Mesenteric fat pad (tissue), 1 donor: ENCODE results near the gene NAIF1. TPM values are rescaled to one million over a fixed set of nuclear protein-coding genes. Genes with fewer than 3 reads are reported as not detected.

ENCODE experiments used
- DNase-seq: peaks from one replicate; pipeline ENCODE4 v3.0.0-alpha.2; 2020; ENCODE audit warnings: low spot score
- total RNA-seq: library from RNA; stranded (reverse); fragmentation: NEBNext Ultra II Directional; extraction: Animal tissue kit (Norgen Biotek cat#: 25700); gene quantifications from one replicate; pipeline ENCODE4 v1.2.1, GENCODE V29; 2021
- donor health status: DM: yes; HTN: yes; CAD: no.

NAIF1 gene
- total RNA-seq, 1 donor from 2014 or later: 5.7 TPM

DNA sequence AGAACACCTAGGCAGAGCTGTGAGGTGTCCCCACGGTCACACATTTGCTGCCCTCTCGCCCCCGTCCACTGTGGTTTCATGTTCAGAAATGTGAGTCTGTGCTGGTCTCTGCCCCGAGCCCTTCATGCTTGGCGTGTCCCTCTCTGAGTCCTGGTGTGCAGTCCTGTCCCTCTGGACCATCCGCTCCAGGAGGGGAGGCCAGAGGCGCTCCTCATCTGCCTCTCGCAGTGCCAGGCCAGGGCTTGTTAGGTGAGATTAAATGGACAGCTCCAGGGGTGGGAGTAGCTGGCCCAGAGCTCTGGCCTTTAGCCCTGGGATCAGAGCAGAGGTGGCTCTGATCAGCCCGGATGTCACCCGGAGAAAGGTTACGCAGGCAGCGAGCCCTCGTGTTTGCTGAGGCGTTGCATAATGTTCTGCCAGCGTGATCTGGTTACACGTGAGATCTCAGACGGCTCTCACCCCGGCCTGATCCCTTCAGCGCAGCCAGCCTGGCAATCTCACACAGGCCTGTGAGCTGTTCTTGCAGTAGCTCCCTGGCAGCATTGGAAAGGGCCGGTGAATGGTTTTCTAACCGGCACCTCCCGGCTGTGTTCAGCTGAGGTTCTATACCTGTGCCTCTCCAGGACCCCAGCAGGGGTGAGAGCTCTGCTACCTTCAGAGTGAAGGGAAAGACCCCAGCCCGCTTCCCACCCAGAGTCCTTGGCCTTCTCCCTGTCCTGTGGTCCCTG is 35.9 kb upstream of the NAIF1 start:
- DNase-seq: no peak

- no peak for DNase-seq
Measured at GRCh38 chr9:128102196-128102595, 35.1 kb upstream of the NAIF1 start.

- DNase-seq: no peak
Measured at GRCh38 chr9:128101690-128102089, 34.6 kb upstream of the NAIF1 start.

DNA sequence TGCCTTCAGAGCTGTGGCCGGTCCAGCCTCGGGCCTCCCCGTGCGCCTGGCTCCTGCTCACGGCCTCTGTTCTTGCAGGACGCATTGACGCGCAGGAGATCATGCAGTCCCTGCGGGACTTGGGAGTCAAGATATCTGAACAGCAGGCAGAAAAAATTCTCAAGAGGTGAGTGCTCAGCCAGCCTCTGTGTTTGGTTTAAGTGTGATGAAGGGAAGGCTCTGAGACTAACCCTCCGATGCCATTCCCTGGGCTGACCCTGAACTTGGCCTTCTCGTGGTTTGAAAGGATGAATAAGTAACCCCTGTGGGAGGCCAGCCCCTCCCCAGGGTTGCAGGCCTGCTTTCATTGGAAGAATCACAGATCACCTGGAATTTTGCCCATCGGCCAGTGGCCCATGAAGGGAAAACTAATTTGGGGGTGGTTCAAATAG is 34.1 kb upstream of the NAIF1 start:
- DNase-seq: no peak

DNA sequence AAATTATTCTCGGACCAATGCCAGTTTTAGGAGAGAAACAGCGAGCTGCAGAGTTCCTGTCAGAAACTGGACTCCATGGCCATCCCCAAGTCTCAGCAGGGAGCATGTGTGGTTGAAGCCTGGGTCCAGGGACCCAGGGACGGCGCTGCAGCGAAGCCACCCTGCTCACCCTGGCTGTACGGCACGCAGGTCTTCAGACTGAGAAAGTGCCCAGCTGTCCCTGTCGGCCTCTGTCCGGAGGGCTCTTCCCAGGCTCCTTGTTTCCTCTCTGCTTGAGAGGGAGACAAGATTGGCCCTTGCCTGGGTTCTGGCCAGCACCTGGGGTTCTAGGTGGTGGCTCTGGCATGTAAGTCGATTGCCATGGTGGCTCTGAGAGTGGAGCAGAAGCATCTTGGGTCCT is 33.5 kb upstream of the NAIF1 start:
- DNase-seq: no peak

DNA sequence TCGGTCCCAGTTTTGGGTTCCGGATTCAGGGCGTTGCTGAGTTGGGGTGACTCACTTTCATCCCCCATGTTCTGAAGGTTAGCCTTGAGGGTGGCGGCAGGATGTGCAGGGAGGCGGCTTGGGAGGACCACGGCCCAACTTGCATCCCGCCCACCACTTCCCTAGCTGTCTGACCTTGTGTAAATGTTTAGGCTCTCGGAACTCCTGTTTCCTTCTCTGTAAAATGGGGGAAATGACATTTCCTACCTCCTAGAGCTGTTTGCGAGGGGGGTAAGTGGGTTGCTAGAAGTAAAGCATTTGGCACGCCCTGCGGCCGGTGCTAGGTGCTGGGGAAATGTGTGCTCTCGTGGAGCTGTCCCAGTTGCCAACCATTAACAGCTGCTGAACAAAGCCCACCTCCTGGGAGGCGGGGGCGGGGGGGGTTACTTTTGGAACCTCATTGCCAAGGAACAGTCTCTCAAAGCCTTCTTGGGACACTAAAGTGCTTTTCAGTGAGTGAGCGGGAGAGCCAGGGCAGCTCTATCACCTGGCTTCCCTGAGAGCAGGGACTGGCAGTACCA is 32.9 kb upstream of the NAIF1 start:
- no peak for DNase-seq

GRCh38 chr9:128099231-128099931 is 32.3 kb upstream of the NAIF1 start:
- no peak for DNase-seq

GRCh38 chr9:128098297-128099230 is 31.4 kb upstream of the NAIF1 start:
- peak; percentile 95 for DNase-seq

GRCh38 chr9:128097543-128098296 is 30.6 kb upstream of the NAIF1 start:
- DNase-seq: no peak

- no peak for DNase-seq
Measured at GRCh38 chr9:128096616-128097536, 29.8 kb upstream of the NAIF1 start.

DNA sequence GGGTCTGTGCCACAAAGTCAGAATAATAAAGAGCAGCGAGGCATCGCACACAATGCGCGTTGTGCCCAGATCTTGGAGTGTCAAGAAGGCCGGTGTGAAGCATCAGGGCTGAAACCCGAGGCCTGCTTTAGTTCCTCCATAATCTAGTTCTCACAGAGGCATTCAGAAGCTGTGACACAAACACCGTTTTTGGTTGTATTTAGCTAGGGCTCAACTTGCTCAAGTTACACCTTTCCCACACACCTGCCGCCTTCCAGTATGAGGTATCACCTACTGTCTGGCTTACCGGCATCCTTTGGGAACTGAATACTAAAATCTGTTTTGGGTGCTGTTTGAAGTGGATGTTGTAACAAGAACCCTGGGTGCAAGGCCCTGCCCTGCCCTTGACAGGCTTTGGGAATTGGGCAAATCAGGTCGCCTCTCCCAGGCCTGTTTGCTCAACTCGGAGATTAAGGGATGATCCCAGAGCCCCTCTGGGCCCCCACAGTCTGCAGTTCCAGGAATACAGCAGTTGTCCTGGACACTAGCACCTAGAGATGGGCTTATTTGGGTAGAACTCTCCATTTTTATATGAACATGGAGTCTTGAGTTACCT is 27.9 kb upstream of the NAIF1 start:
- no peak for DNase-seq

GRCh38 chr9:128094166-128094949 is 27.2 kb upstream of the NAIF1 start:
- DNase-seq: no peak

DNA sequence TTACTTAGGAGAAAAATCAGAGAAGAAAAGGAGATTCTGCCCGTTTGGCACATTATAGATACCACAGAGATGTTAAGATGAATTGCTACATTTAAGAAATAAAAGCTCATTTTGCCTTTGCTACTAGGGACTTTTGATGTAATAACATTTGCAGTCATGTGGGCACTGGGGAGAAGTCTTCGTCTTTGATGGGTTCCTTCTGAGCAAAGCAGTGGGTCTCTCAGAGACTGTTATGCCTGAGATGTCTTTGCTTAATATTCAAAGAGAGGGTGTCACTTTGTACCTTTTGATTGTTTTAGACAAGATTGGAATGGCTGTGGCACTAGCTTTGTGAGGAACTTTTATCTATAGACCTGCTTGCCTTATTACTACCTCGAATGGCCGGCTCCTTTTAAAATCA is 25.9 kb upstream of the NAIF1 start:
- DNase-seq: no peak

DNA sequence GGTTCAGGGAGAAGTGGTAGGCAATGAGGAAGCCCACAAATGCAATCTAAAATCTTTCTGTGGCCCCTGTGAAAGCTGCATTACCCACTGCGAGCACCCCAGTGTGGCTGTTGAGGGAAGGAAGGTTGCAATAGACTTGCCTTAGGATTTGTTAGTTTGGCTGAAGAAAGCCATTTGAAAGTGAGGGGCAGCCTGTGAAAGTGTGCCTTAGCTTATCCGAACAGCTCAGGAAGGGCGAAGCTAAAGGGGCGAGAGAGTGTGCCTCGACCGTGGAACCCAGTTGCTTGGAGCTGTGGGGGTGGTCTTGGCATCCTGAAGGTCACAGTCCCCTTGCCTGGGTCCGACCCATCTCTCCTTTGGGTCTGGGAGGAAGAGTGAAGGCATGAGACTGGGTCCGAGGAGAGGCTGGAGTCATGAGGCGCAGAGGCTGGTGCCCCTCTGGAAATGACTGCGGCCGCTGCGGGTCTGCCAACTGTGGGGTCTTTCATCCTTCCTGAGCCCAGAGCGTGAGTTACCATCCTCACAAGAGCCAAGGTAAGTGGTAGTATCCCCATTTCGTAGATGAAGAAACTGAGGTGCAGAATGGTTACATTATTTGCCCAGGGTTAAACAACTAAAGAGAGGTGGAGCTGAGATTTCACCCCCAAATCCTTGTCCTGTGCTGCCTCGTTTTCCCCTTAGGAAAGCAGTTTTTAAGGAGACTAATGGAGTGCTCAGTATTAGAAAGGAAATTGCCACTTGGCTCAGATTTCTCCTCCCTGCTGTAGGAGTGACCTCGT is 25.3 kb upstream of the NAIF1 start:
- DNase-seq: no peak

- no peak for DNase-seq
Measured at GRCh38 chr9:128091571-128091970, 24.5 kb upstream of the NAIF1 start.

DNA sequence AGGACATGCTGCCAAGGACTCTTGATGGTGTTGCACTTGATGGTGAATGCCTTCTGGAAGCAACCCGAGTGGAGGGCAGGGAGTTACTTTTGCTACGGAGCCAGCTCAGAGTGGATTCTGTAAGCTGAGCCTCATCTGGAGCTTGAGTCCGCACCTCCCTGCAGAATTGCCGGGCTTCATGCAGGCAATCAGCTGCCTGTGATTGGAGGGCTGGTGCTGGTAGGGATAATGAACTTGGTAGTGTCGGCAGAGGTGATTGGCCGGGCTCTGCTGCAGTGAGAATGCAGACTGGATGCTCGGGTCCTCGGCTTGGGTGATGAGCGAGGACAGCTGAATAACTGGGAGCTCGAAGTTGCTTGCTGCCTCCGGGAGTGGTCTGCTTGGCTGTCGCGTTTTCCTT is 24.0 kb upstream of the NAIF1 start:
- no peak for DNase-seq

DNA sequence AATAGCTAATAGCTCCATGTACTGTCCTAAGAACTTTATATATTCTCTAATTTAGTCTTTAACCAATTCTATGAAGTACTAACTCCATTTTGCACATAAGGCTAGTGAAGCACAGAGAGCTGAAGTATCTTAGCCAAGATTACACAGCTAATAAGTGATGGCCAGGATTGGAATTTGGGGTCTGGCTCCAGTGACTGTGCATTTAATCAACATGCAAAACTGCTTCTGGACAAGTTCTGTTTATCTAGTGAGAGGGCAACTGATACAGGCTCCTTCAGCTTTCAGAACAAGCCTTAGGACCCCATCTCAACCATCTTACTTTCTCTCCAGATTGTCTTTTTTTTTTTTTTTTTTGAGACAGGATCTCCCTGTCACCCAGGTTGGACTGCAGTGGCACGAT is 22.2 kb upstream of the NAIF1 start:
- no peak for DNase-seq
